GM03348 (cell line): Measurements from ENCODE around the gene SNX25.
"Not testable (repeated sequence)": the region's sequence is repeated elsewhere in the genome, so short reads cannot be mapped to it uniquely, and the experiment has no call there.

Experiments
- DNase-seq: peaks from one replicate; pipeline ENCODE4 v3.0.0; 2012; ENCODE audit warnings: low spot score

SNX25 gene

DNA sequence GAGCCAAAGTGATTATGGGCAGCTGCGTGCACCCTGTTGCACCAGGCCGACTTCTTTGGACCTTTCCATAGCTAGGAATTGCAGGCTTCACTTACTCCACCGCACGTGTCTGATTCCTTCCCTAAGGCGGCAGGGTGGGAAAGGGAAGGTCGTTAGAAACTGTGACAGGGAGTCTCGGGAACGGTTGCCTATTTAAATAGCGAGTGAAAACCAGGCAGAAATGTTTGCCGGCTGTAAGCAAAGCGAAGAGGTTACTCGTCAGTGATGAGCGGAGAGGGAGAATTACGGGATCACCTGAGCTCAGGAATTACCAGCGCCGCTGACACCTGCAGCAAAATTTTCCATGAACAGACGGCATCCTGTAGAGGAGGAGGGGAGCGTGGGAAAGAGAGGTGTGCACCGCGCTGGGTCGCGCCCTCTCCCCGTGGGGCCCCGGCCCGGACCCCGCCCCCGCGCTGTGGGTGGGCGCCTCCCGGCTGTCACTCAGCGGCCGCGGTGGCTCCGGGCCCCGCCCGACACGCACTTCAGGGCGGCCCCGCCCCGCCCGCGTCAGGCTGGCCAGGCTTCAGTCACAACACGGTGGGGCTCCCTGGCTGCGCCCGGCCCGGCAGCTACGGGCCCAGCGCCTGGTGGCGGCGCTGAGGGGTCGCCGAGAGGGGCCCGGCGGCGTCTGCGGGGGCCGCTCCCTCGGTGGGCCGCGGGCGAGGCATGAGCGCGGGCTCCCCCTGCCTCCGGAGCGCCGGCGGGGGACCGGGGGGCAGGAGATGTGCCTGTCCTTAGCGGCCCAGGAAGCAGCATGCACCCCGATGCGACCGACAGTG, at the start of gene SNX25:
Gene SNX25 (plus strand): TSS at position 568 of the 821 bp plus-strand sequence. CDS start 229 bp downstream, at position 797.
- DNase-seq: peak; percentile 90

DNA sequence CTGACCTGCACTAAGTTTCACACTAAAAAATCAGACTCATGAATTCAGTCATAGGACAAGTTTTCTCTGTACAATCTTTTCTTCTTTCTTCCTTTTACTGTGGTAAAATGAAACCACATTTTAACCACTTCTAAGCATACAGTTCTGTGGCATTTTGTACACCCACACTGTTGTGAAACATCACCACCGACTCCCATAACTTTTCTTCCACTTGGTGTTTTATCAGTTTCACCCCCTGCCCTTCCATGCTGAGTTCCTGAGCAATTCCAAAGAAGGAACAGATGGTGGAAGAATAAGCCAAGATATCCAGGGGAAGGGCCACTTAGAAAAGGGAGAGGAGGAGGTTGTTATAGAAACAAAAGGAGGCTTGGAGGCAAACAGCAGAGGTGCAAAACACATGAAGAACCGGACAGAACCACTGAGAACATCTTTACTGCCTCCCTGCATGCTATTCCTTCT, 43.8 kb upstream of the SNX25 start:
- DNase-seq: peak; percentile 60

DNA sequence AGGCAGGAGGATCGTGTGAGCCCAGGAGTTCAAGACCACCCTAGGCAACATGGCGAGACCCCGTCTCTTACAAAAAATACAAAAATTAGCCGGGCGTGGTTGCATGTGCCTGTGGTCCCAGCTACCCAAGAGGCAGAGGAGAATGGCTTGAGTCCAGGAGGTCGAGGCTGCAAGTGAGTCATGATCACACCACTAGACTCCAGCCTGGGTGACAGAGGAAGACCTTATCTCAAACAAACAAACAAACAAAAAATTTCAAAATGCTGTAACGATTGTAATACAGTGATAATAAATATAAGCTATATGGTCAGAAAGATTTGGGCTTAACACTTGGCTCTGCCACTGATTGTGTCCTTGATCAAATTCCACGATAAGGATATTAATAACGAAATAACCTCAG, 42.2 kb upstream of the SNX25 start:
- no peak for DNase-seq

DNA sequence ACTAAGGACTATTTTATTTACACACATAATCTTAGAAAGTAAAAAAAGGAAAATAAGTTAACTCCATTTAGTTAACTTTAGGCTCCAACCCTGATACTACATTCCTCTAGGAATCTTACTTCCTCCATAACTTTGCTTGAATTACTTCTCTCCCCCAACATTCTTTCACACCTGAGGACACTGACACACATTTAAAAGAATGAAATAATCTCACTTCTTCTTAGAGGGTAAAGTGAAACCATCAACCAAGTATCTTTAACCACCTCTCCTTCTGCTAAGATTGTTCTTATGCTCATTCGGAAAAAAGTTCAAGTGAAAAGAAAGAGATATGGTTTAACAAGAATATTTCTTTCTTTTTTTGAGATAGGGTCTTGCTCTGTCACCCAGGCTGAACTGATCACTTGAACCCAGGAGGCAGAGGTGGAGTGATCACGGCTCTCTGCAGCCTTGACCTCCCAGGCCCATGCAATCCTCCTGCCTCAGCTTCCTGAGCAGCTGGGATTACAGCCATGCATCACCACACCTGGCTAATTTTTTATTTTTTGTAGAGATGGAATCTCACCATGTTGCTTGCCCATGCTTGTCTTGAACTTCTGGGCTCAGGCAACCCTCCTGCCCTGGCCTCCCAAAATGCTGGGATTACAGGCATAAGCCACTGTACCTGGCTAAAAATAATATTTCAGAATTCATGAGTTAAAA, 37.9 kb upstream of the SNX25 start:
- no peak for DNase-seq

DNA sequence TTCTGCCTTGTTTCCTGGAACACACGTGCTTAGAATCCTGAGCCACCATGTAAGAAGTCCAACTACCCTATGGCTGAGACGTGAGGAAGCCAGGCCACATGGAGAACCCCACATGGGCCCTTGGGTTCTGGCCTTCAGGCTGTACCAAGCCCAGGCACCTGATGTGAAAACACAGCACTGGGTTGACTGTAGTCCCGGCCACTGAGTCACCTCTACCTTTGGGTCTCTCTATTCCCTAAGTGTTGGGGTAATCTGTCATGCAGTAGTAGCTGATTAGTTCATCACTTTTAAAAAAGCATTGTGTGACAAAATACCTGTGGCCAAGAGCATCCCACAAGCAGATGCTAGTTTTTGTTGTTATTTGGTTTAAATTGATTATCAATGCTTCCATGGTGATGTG, 29.9 kb upstream of the SNX25 start:
- no peak for DNase-seq

DNA sequence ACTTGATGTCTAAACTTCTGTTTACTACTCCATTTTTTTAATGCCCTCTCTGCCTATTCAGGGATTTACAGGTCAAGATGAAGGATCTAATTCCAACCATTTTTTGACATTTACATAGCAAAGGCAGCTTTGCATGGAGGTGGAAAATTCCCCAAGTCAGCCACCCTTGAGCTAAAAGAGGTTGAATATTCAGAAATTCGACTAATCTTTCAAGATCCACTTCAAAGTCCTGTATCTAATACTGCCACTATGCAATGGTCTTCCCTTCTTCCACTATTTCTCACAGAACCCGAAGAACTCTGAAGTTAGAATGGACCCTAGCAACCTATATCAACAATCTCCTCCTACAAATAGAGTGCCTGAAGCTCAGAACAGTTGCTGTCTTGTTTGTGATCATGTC, 27.2 kb upstream of the SNX25 start:
- no peak for DNase-seq

DNA sequence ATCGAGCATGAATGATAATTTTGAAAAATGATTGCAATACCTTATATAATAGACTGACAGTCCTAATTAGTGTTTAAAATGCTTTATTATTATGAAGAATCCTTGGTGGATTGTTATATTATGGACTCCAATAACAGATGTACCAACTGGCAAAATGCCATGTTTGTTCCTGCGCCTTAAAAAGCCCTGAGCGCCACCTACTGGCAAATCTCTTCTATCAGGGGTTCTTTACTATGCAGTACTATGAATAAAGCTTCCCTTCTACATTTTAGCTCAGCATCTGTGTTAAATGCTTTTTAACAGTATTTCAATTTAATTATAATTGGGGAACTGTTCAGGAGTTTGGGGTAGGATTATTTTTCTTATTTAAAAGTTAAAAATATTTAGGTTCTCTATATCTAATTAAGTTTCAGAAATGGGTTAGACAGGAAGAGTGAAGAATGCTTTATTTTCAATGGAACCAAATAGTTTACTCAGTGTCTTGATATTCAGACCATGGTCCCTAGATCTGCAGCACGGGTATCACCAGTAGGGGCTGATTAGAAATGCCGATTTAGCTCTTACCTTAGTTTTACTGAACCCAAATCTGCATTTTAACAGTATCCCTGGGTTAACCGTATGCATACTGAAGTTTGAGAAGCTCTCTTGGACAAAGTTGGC, 25.6 kb upstream of the SNX25 start:
- DNase-seq: peak; percentile 74

DNA sequence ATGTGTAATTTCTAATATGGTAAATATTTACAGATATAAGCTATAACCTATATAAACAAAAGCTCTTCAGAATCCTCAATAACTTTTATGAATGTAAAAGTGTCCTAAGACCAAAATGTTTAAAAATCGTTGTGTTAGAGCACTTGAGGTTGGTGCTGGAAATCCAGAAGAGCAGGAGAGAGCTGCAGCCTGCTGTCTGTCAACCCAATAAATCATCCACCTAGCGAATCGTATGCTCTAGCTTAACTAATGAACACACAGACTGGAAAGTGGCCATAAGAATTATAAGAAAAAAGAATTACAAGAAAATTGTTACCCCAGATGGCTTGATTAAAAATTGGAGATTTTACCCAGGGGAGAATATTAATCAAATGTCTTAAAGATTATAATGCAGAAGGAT, 22.6 kb upstream of the SNX25 start:
- DNase-seq: no peak

DNA sequence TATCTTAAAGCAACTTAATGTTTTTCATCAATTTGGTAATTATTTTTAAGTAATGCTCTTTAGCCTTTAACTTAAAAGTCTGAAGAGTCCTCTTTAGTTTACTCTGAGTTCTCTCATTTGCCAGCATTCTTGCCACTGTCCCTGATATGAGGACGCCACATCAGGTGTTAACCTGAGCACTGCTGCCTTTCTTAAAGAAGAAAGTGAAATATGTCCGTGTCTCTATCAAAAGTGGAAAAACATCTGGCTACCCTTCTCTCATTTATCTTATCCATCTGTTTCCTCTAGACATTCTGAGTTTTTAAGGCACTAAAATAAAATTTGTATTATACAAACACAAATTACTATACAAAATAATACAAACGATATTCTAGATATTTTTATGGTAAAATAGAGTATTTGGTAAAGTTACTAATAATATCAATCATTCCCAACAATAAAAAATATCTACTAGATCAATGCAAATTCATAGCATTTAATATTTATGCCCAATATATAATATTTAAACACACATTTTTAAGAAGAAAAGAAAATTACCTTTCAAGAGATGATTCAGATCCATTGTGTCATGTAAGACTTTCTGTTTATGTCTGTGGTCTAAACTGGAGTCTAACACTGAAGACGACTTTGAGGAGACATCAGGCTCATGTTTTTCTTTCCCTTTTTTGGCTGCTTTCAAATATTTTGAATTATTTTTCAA, 19.6 kb upstream of the SNX25 start:
- no peak for DNase-seq

DNA sequence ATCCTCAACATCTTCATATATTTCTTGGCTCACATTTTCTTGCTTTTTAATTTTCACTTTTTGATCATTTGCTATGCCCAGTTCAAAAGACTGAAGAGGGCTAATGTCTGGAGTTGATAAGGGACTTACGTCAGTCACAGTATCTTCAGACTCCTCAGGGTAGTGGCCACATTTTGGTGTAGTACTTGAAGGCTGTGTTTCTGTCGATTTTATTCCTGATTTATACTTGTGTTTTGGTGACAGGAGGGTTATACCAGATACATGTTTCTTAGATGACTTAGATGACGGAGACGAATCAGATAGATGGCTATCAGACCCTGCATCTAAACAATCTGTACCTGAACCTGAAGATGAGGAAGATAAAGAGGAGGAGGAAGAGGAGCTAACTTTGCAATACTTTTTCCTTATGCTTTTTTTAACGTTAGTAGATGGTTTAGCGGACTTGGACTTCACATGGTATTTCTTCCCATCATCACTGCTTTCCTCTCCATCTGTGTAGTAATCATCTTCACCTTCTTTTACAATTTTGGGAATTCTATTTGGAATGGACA, 19.0 kb upstream of the SNX25 start:
- no peak for DNase-seq

DNA sequence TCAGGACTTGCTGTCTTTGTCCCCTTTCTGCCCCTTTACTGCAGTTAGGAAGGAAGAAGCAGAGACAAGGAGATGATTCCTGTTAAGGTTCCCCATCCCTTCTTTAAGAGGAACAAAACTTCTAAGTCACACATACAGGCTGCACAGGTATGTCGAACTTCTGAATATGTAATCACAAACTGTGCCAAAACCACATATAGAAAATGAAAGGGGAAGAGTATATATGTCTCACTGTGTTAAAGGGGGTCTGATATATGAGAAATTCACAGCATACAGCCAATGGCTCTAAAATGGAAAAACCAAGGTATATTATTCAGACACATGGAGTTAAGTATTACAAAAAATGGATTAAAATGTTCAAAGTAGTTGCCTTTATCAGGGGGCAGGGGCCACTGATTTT, 17.3 kb upstream of the SNX25 start:
- DNase-seq: no peak

DNA sequence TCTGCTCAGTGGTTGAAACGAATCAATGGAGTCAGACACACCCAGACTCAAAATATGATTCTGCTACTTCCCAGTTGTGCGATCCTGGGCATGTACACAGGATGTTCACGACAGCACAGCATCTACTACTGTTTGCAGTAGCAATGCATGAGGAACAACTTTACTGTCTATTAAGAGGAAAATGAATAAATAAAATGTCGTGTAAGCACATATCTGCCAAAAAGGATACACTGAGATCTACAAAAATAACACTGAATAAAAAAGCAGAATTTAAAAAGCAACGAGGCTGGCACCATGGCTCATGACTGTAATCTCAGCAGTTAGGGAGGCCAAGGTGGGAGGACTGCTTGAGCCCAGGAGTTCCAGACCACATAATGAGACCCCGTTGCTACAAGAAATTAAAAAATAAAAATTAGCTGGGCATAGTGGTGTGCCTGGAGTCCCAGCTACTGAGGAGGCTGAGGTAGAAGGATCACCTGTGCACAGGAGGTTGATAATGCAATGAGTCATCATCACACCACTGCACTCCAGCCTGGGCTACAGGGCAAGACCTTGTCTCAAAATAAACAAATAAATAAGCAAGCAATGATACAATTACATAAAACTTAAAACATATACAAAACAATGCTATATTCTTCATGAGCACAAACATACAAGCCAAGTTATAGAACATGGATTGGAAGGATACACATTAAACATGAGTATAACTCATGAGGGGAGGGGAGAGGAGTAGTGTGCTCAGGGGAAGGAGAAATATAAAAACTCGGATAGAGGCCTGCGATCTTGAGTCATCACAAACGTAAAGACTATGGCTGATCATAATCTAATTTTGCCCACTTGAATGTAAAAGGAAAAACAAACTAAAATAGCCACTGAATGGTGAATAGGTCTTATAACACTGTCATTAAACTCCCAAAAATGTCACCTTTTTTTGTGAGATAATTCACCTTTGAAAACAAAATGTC, 14.2 kb upstream of the SNX25 start:
- no peak for DNase-seq

DNA sequence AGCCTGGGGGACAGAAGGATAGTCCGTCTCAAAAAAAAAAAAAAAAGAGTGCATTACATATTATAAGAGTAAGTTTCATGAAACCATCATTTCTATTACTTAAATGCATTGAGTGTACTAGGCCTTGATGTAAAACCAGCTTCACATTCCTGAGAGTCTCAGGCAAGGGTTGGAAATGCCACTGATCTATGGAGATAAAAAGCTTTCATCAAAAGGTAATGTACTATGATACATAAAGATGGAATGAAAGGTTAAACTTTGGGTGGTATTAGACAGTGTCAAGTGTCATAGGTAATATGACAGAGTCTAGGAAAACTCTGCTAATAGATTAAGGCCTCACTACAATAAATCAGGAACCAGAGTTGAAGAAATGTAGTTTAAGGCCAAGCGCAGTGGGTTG, 13.0 kb upstream of the SNX25 start:
- no peak for DNase-seq

DNA sequence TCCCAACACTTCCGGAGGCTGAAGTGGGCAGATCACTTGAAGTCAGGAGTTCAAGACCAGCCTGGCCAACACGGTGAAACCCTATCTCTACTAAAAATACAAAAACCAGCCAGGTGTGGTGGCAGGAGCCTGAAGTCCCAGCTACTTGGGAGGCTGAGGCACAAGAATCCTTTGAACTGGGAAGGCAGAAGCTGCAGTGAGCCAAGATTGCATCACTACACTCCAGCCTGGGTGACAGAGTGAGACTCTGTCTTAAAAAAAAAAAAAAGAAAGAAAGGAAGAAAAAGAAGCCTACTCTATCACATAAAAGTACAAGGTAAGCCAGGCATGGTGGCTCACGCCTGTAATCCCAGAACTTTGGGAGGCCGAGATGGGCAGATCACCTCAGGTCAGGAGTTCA, 11.2 kb upstream of the SNX25 start:
- not testable (repeated sequence) for DNase-seq

DNA sequence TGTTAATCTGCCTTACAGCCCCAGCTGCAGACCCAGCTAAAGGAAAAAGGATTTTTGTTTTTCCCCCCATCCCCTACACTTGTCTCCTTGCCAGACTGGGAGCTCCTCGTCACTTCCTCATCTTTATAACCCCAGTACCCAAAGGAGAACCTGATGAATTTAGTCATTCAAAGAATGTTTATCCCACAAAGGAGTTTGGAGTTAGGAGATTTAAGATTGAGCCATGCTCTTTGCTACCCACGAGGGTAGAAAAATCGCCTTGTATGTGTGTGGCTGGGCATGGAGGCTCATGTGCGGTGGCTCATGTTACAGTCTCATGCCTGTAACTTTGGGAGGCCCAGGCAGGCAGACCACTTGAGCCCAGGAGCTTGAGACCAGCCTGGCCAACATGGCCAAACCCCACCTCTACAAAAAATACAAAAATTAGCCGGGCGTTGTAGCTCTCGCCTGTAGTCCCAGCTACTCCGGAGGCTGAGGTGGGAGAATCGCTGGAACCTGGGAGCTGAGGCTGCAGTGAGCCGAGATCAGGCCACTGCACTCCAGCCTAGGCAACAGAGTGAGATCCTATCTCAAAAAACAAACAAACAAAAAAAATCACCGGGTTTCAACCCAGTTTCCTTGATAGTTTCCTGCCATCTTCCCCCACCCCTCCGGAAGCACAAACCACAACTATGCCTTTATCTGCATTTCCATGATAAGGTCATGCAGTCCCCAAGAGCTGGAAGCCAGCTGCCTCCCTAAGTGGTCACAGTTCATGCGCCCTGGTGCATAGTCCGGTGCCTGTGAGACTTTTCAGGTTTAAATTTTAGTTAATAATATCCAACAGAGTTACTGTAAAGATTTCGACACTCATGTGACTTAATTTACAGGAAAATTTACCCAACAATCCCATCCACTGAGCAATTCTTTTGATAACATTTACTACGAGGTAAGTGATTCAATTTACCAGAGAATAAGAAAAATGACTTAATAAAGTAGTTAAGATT, 7.1 kb upstream of the SNX25 start:
- DNase-seq: no peak

DNA sequence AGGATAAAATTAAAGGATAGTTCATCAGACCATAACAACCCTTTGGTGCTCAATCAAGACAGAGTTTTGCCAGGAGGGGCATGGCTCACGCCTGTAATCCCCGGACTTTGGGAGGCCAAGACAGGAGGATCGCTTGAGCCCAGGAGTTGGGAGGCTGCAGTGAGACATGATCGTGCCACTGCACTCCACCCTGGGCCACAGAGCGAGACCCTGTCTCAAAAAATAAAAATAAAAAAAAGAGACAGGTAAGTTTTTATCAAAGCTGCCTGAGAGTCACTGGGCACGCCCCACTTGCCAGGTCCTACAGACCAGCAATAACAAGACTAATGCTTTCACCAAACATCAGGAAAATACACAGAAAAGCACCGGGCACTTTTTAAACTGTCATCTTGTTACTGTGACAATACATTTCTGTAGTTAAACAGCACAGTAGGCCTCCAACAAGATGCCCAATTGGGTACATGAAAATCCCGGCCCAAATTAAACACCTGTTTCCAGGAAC, 6.4 kb upstream of the SNX25 start:
- no peak for DNase-seq

DNA sequence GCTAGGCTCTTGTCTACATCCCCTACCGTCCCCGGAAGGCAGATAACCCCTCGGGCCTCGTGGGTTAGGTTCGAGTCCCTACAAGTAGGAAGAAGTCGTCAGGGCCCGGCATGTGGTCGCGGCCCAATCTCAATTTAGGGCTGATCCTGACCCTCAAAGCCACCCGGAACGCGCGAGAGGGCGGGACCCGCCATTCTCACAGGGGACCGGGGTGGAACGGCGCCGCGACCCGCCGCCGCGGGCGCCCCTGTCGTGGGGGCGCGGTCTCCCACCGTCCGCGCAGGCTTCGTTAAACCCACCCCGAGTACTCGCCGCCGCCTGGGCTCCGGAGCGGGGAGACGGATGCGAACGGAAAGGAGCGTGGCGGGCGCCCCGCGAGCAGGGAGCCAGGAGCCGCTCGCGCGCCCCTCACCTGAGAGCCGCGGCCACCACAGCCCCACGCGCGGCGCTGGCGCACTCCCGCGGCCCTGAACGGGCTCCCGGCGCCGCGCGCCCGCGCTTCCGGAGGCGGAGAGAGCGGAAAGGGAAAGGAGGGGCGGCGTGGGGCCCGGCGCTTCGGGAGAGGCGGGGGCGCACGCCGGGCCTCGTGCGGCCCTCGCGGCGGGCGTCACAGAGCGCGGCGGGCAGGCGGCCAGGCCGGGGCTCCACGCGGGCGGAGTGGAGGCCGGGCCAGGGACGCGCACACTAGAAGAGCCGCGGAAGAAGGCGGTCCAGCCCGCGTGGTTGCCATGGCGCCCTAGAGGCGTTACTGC, 5.7 kb upstream of the SNX25 start, which contains the start of gene CFAP97:
Gene CFAP97 (minus strand): TSS at position 515 of the 752 bp plus-strand sequence. CDS start 12,804 bp downstream, outside the sequence.
- DNase-seq: peak; percentile 96

DNA sequence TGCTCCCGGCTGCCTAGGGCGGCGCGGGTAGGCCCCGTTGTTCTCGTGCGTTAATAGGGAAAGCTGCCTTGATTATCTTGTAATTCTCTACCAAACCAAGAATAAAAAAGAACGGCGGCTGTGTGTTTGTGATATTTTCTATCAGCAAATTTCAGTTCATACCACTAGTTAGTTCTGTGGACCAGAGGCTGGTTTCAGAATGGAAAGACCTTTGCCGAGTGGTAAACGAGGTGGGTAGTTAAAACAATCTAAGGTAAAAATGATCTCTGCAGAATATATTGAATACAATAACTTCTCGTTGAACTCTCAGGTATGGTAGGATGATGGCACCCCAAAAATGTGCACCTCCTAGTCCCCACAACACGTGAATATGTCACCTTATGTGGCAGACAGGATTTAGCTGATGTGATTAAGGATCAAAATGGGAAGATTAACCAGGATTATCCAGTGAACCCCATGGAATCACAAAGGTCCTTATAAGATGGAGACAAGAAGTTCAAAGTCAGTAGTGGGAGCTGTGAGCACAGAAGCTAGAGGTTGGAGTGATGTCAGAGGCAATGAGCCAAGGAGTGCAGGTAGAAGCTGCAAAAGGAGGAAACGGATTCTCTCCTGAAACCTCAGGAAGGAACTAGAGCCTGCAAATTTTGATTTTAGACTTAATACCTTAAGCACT, 5.0 kb upstream of the SNX25 start:
- DNase-seq: no peak
